MM.1S (cell line): ENCODE data around the gene MVK.

Experiments used
- DNase-seq: peaks from one replicate; pipeline ENCODE4 v3.0.0-alpha.2; 2015
- H2AFZ ChIP-seq: fragments of 300-600 bp; sonication (generic); 2 replicates; pipeline ENCODE4 v1.6.0; 2016; ENCODE audit warnings: antibody characterized with exemption, low read length
- H3F3A ChIP-seq: fragments of 300-600 bp; sonication (generic); 2 replicates; pipeline ENCODE4 v1.6.1; 2016; ENCODE audit warnings: mild to moderate bottlenecking, antibody characterized with exemption, low read length, moderate library complexity, mixed read lengths; ENCODE audit not compliant: insufficient read depth
- H3K27ac ChIP-seq: fragments of 300-600 bp; sonication (generic); 2 replicates; pipeline ENCODE4 v1.5.1; 2016; ENCODE audit warnings: mild to moderate bottlenecking, low read length
- H3K27me3 ChIP-seq: fragments of 300-600 bp; sonication (generic); replicated peaks from 2 replicates; pipeline ENCODE4 v1.6.0; 2016; ENCODE audit warnings: low read length; ENCODE audit not compliant: insufficient read depth
- H3K36me3 ChIP-seq: fragments of 300-600 bp; sonication (generic); replicated peaks from 2 replicates; pipeline ENCODE4 v1.6.1; 2016; ENCODE audit warnings: mild to moderate bottlenecking, low read length, mixed read lengths; ENCODE audit not compliant: insufficient read depth
- H3K4me1 ChIP-seq: fragments of 300-600 bp; sonication (generic); 2 replicates; pipeline ENCODE4 v1.6.1; 2016; ENCODE audit warnings: low read length, mixed read lengths
- H3K4me2 ChIP-seq: fragments of 300-600 bp; sonication (generic); 2 replicates; pipeline ENCODE4 v1.6.0; 2016; ENCODE audit warnings: low read depth, low read length
- H3K4me3 ChIP-seq: fragments of 300-600 bp; sonication (generic); 2 replicates; pipeline ENCODE4 v1.5.1; 2016; ENCODE audit warnings: low read length, mixed read lengths
- H3K79me2 ChIP-seq: fragments of 300-600 bp; sonication (generic); 2 replicates; pipeline ENCODE4 v1.6.1; 2016; ENCODE audit warnings: mixed run types, low read length, mixed read lengths
- H3K9ac ChIP-seq: fragments of 300-600 bp; sonication (generic); 2 replicates; pipeline ENCODE4 v1.6.1; 2016; ENCODE audit warnings: low read length, mixed read lengths
- H3K9me2 ChIP-seq: fragments of 300-600 bp; sonication (generic); replicated peaks from 2 replicates; pipeline ENCODE4 v1.6.1; 2016; ENCODE audit warnings: mild to moderate bottlenecking, low read length, mixed read lengths; ENCODE audit not compliant: insufficient read depth
- H3K9me3 ChIP-seq: fragments of 300-600 bp; sonication (generic); replicated peaks from 2 replicates; pipeline ENCODE4 v1.6.1; 2016; ENCODE audit warnings: mild to moderate bottlenecking, low read length, mixed read lengths; ENCODE audit not compliant: insufficient read depth
- H4K20me1 ChIP-seq: fragments of 300-600 bp; sonication (generic); 2 replicates; pipeline ENCODE4 v1.6.1; 2016; ENCODE audit warnings: mild to moderate bottlenecking, low read length, moderate library complexity, mixed read lengths; ENCODE audit not compliant: insufficient read depth
- CTCF ChIP-seq: fragments of 300-600 bp; sonication (generic); IDR thresholded peaks from 2 replicates; pipeline ENCODE4 v1.5.1; 2016; ENCODE audit warnings: antibody characterized with exemption, low read length, mixed read lengths
- EZH2 ChIP-seq: fragments of 300-600 bp; sonication (generic); optimal IDR thresholded peaks from 2 replicates; pipeline ENCODE3; 2017; ENCODE audit warnings: low read depth, mild to moderate bottlenecking, antibody characterized with exemption, low read length, mixed read lengths
- EZH2phosphoT487 ChIP-seq: fragments of 300-600 bp; sonication (generic); IDR thresholded peaks from 2 replicates; pipeline ENCODE4 v1.6.1; 2018; ENCODE audit warnings: antibody characterized with exemption, low read length

The MVK gene

GRCh38 chr12:109554761-109555160 is 18.8 kb upstream of the MVK start:
- H3K36me3 ChIP-seq = no peaks in the 10 kb centered on the region
- no peaks in the 10 kb centered on the region for H4K20me1 ChIP-seq
- H3K79me2 ChIP-seq = no peaks in the 10 kb centered on the region
- H3K9me2 ChIP-seq = no peaks in the 10 kb centered on the region
- no peak overlapping the region for H3K4me2 ChIP-seq
- no peaks in the 10 kb centered on the region for H3K4me1 ChIP-seq
- H3K9ac ChIP-seq = no peak overlapping the region
- H2AFZ ChIP-seq = no peak overlapping the region
- no peak for DNase-seq
- no peak overlapping the region for H3K27ac ChIP-seq
- no peaks in the 10 kb centered on the region for H3K27me3 ChIP-seq
- H3F3A ChIP-seq = no peaks in the 10 kb centered on the region
- no peaks in the 10 kb centered on the region for H3K9me3 ChIP-seq
- H3K4me3 ChIP-seq = no peak overlapping the region
- TF ChIP-seq EZH2phosphoT487 = no peak
- TF ChIP-seq EZH2 = no peak
- TF ChIP-seq CTCF = no peak

GRCh38 chr12:109555431-109556315 is 17.9 kb upstream of the MVK start:
- H3K9ac ChIP-seq = no peak overlapping the region
- no peak overlapping the region for H3K4me2 ChIP-seq
- no peaks in the 10 kb centered on the region for H3K79me2 ChIP-seq
- no peaks in the 10 kb centered on the region for H3K27me3 ChIP-seq
- H3K36me3 ChIP-seq = no peaks in the 10 kb centered on the region
- TF ChIP-seq CTCF = no peak
- no peak for TF ChIP-seq EZH2
- TF ChIP-seq EZH2phosphoT487 = no peak
- H2AFZ ChIP-seq = no peak overlapping the region
- H3F3A ChIP-seq = no peaks in the 10 kb centered on the region
- H4K20me1 ChIP-seq = no peaks in the 10 kb centered on the region
- H3K4me1 ChIP-seq = no peaks in the 10 kb centered on the region
- H3K9me2 ChIP-seq = no peaks in the 10 kb centered on the region
- DNase-seq = no peak
- no peak overlapping the region for H3K27ac ChIP-seq
- H3K9me3 ChIP-seq = no peaks in the 10 kb centered on the region
- H3K4me3 ChIP-seq = no peak overlapping the region

- Histone ChIP-seq H3K79me2 (no peaks in the 10 kb centered on the region), H3K9ac (no peak overlapping the region), H3K27ac (no peak overlapping the region)
Measured at GRCh38 chr12:109557200-109557599, 16.4 kb upstream of the MVK start.

More at GRCh38 chr12:109557200-109557599, 16.4 kb upstream of the MVK start:
- Histone ChIP-seq H3K4me2 (no peak overlapping the region), H4K20me1 (no peaks in the 10 kb centered on the region), H3K27me3 (no peaks in the 10 kb centered on the region), H3K9me2 (no peaks in the 10 kb centered on the region), H3K4me3 (no peak overlapping the region), H3K9me3 (no peaks in the 10 kb centered on the region), H3K36me3 (no peaks in the 10 kb centered on the region), H2AFZ (no peak overlapping the region), H3F3A (no peaks in the 10 kb centered on the region), H3K4me1 (no peaks in the 10 kb centered on the region)
- TF ChIP-seq EZH2phosphoT487 = no peak
- TF ChIP-seq EZH2 = no peak
- no peak for TF ChIP-seq CTCF
- no peak for DNase-seq
